22Rv1 (cell line): ENCODE data around the gene BAG2.

Experiments used
- ZFX ChIP-seq: fragments of 450-650 bp; IDR thresholded peaks from 2 replicates; pipeline ENCODE4 v1.6.1; 2017; ENCODE audit warnings: antibody characterized with exemption, borderline replicate concordance
- TF ChIP-seq, protein P1 (sequence below): fragments of 450-650 bp; IDR thresholded peaks from 2 replicates; pipeline ENCODE4 v1.5.1; 2017; ENCODE audit warnings: mild to moderate bottlenecking

DNA sequence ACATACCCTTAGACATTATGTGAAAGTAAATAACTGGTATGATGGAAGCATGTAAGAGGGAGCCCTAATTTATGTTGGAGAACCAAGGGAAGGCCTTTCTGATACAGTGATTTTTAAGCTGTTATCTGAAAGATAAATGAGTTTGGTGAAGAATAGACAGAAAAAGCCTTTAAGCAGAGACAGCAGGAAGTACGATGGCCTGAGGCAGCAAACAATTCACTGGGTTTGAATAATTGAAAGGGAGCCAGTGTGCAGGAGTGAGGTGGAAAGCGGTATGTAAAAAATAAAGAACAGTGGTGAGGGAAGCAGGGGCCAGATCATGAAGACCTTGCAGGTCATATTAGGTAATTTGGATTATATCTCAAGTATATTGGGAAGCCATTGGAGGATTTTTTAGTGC is 54.1 kb downstream of the BAG2 start:
- TF ChIP-seq, protein P1, sequence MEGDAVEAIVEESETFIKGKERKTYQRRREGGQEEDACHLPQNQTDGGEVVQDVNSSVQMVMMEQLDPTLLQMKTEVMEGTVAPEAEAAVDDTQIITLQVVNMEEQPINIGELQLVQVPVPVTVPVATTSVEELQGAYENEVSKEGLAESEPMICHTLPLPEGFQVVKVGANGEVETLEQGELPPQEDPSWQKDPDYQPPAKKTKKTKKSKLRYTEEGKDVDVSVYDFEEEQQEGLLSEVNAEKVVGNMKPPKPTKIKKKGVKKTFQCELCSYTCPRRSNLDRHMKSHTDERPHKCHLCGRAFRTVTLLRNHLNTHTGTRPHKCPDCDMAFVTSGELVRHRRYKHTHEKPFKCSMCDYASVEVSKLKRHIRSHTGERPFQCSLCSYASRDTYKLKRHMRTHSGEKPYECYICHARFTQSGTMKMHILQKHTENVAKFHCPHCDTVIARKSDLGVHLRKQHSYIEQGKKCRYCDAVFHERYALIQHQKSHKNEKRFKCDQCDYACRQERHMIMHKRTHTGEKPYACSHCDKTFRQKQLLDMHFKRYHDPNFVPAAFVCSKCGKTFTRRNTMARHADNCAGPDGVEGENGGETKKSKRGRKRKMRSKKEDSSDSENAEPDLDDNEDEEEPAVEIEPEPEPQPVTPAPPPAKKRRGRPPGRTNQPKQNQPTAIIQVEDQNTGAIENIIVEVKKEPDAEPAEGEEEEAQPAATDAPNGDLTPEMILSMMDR, result no peak
- no peak for TF ChIP-seq ZFX
